CD4-positive, alpha-beta T cell treated with Interleukin-2 at 100 ng/mL for 4 hours (primary cell): ENCODE measurements around the gene NDST1.

Experiments used
- DNase-seq: peaks from one replicate; pipeline ENCODE4 v3.0.0-alpha.2; 2020; ENCODE audit warnings: low spot score

Gene NDST1

DNA sequence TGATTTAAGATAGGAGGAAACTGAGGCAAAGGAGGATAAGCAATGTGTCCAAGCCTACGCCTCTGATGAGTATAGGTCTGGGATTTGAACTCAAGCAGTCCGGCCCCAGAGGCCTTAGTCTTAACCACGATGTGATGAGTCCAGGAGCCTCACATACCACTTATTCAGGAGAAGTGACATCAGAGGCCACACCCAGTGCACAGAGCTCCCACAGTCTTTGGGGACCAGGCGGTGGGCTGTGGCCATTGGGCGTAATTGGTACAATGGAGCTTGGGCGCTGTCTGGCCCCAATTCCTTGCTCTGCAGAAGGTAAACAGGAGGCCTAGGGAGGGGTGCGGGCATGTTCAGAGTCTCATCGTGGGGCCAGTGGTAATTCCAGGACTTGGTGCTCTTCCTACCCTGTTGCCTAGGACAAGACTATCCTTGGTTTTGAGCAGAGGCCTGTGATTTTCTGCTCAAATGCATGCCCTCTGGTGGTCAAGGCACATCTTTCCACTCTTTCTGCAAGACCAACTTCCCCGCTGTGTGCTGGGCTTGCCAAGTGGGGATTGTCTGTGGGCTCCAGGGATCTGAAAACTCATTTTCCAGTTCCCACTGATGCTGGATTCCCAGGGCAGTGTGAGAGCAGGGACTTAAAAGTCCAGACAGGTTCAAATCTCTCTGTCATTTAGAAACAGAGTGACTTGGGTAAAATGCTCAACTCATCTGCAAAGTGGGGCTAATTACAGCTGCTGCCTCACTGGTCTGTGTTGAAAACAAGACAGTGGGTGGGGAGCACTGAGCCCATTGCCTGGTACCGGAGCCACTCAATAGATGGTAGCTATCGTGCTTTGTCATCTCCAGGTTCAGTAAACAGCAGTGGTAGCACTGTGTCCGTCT is 15.8 kb downstream of the NDST1 start:
- peak; percentile 19 for DNase-seq

DNA sequence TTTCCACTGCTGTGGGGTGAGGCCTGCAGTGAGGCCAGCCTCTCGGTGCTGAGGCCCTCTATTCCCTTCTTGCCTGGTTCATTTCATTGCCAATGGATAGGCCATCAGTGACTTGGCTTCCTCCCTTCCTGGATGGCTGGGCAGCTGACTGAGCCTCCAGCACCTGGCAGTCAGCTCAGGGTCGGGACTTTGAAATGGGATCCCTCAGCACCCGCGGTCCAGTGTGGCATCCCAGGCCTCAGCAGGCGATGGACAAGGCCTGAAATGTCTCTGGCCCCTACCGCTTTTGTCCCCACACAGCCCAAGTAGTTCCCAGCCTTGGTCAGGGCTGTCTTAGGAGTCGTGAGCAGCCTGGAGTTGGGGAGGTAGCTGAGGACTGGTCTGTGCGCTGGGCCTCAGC is 17.2 kb downstream of the NDST1 start:
- no peak for DNase-seq

DNA sequence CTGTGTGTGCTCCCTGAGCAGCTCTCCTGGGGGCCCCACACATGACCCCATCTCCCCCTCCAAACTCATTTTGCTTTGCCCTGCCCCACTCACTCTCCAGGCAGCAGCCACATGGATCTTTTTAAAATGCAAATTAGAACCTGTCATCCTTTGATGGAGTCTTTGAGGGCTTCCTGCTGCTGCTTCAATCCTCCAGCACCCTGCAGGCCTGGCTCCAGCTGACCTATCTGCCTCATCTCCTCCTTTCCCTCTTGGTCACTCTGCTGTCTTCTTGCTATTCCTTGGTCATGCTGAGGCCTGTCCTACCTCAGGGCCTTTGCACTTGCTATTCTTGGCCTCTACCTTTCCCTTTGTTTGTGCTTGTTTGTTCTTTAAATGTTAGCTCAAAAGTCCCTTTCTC is 17.9 kb downstream of the NDST1 start:
- DNase-seq: no peak

DNA sequence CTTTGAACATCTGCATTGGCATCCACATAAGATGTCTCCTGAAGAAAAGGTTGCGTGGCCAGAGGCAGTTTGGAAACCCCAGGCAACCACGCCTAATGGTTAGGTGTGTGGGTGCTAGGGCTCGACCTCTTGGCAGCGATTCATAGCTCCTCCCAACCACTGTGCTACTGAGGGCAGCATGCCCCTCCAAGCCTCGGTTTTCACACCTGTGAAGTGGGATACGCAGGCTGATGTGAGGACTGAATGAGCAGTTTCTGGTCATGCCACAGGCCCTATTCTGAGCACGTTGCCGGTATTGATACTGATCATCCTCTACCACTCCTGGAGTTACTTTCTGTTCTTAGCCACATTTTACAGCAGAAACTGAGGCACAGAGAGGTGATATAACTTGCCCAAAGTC is 19.1 kb downstream of the NDST1 start:
- DNase-seq: no peak

DNA sequence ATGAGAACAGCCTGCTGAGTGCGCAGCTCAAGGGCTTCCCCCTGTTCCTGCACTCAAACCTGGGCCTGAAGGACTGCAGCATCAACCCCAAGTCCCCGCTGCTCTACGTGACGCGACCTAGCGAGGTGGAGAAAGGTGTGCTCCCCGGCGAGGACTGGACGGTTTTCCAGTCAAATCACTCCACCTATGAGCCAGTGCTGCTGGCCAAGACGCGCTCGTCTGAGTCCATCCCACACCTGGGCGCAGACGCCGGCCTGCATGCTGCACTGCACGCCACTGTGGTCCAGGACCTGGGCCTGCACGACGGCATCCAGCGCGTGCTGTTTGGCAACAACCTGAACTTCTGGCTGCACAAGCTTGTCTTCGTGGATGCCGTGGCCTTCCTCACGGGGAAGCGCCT is 19.9 kb downstream of the NDST1 start:
- DNase-seq: no peak

DNA sequence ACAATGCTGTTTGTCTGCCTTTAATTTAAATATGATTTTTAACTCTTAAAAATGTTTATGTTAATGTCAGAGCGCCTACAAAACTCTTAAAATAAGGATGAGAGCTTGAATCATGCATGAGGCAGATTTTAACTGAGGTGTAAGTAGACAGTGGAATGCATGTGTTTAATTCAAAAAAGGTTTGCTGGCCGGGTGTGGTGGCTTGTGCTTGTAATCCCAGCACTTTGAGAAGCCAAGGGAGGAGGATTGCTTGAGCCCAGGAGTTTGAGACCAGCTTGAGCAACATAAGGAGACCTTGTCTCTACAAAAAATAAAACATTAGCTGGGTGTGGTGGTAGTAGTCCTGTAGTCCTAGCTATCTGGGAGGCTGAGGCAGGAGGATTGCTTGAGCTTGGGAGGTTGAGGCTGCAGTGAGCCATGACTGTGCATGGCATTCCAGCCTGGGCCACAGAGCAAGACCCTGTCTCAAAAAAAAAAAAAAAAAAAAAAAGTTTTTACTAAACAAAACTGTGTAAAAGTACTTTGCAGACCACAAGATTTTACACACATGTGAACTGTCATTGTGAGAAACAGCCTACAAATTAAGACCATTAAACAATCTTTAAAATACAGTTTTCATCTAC is 21.1 kb downstream of the NDST1 start:
- DNase-seq: no peak

DNA sequence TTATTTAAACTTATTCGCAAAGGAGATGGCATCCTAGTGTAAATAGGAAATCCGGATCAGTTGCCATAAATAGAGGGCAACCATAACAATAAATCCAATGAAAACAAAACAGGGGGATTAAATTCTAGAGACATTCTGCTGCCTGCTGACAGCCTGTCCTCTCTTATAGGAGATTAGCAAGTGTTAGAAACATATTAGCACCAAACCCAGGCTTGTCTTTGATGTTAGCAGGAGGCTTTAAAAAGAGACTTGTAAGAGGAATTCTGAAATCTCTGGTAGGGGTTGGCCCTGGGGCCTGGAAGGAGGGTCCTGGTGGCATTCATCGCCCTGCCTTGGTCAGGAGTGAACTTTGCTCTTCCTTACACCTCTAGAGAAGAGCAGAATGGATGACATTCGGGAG is 21.6 kb downstream of the NDST1 start:
- no peak for DNase-seq

DNA sequence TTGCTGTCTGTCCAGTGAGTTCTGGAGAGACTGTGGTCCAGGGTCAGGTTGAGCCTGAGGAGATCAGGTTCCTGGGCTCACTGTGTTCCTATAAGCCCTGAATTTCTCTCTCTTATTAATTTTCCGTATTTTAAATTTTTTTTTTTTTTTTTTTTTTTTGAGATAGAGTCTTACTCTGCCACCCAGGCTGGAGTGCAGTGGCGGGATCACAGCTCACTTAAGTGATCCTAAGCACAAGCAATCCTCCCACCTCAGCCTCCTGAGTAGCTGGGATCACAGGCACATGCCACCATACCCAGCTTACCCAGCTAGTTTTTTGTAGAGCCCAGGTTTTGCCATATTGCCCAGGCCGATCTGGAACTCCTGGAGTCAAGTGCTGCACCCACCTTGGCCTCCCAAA is 22.5 kb downstream of the NDST1 start:
- DNase-seq: no peak

DNA sequence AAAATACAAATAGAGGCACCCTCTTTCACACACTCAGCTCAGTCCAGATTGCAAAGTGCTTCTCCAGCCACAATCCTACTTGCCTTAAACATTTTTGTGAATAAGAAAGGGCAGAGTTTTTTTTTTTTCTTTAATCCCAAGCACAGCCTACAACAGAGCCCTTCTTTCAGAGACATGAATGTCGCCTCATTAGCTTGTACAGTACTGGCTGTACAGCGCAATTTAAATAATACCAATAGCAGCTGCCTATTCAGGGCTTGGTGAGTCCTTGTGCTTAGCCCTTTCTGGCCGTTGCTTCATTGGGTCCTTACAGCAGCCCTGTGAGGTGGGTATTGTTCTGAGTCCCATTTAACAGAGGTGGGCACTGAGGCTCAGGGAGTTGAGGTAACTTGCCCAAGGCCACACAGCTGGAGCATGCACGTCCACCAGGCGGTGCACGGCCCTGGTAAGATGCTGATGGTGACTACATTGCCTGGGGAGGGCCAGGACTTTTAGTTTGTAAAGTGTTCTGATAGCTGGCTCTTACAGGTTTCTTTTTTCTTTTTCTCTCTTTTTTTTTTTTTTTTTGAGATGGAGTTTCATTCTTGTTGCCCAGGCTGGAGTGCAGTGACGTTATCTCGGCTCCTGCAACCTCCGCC is 23.1 kb downstream of the NDST1 start:
- DNase-seq: no peak

DNA sequence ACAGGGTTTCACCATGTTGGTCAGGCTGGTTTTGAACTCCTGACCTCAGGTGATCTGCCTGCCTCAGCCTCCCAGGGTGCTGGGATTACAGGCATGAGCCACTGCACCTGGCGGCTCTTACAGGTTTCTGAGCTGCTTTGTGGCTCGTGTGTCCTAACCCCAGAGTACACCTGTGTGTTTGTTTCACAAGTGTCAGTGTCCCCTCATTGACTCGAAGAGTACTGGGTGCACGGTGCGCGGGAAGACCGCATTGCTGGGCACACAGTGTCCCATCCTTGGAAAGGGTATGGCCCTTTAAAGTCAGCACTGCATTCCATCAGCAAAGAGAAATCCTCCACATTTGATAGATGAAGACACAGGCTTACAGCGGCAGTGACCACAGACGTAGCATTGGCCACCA is 23.8 kb downstream of the NDST1 start:
- no peak for DNase-seq

DNA sequence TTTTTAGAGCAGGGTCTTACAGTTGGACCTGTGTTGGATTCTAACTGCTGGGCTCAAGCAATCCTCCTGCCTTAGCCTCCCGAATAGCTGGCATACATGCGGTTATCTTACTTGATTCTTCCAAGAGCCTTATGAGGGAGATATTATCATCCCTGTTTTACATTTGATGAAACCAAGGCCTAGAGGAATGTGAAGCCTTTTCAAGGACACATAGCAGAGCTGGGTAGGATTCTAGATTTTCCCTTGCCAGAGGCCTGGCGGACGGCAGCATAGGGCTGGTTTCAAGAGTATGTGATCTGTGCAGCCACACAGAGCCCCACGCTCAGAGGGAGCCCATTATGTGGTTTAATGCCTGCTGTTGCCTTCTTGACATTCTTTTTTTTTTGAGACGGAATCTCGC is 24.2 kb downstream of the NDST1 start:
- DNase-seq: no peak

DNA sequence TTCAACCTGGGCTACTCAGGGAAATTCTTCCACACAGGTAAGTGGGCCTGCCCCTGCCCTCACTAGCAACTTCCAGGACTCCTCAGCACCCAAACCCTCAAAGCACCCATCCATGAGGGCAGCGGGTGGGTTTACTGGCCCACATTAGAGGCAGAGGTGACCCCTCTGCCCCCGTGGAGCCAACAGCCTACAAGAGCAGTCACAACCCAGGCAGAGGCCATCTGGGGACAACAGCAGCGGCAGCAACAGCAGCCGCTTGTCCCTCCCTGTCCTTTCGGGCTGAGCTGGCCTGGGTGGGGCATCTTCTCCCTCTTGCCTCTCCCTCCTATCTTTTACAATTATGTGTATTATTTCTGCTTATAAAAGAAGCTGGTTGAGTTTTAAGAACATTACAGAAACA is 25.1 kb downstream of the NDST1 start:
- DNase-seq: no peak

DNA sequence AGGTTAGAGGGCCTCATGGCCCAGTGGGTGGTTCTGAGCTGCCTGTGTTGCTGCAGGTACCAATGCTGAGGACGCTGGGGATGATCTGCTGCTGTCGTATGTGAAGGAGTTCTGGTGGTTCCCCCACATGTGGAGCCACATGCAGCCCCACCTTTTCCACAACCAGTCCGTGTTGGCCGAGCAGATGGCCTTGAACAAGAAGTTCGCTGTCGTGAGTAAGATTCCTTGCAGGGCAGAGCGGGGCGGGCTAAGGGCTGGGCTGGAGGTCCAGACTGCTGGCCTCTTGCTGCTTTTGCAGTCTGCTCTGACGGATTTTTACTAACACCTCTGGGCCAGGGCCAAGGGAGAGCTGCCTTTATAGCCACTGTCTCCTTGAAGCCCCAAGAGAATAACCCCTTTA is 26.9 kb downstream of the NDST1 start:
- no peak for DNase-seq

DNA sequence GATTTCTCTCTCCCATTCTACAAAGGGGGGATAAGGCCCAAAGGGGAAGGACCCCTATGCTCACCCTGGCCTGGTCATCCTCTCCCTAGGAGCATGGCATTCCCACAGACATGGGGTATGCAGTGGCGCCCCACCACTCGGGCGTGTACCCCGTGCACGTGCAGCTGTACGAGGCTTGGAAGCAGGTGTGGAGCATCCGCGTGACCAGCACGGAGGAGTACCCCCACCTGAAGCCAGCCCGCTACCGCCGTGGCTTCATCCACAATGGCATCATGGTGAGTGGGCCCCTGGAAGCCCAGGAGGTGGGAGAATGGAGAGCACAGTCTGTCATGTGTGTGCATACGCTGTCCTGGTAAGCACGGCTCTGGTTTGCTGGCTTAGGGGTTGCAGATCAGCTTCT is 27.7 kb downstream of the NDST1 start:
- no peak for DNase-seq

DNA sequence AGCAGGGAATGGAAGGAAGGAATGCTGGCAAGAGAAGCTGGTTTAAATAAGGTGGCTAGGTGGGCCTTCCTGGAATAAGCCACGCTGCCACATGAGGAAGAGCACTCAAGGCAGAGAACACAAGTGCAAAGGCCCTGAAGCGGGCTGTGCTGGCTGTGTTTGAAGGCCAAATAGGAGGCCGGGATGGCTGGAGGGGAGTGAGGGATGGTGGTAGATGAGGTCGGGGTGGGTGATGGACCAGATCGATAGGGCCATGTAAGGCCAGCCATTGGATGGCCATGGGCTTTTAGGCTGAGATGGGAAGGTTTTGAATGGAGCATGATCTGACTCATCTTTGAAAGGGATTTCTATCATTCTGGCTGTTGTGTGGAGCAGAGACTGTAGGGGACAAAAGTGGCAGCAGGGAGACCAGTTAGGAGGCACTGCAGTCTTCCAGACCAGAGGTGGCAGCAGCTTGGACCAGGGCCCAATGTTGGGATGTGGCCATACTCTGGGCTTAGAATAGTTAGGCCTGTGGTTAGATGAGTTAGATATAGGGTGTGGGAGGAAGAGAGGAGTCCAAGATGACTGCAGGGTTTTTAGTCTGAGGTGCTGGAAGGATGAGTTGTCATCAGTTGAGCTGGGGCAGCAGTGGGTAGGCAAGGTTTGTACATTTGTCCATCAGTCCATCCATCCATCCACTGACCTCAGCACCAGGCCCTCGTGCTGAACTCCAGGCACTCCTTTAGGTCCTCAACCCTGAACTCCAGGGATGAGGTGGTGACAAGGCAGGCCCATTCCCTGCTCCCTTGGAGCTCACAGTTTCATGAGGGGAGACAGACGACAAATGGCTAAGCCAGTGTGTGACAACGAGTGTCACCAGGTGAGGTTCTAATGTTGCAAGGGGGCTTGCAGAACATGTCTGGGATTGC is 30.3 kb downstream of the NDST1 start:
- no peak for DNase-seq

DNA sequence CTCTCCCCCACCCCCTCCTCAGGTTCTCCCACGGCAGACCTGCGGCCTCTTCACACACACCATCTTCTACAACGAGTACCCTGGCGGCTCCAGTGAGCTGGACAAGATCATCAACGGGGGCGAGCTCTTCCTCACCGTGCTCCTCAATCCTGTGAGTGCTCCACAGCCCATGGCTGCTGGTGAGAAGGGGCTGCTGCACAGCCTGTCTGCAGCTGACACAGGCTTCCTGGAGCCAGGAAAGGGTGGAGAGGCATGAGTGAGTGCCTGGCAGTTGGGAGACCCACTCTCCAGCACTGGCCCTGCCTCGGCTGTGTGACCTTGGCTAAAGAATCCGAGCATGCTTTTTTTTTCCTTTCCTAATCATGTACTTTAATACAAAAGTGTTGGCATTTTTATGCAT is 31.3 kb downstream of the NDST1 start:
- DNase-seq: no peak

DNA sequence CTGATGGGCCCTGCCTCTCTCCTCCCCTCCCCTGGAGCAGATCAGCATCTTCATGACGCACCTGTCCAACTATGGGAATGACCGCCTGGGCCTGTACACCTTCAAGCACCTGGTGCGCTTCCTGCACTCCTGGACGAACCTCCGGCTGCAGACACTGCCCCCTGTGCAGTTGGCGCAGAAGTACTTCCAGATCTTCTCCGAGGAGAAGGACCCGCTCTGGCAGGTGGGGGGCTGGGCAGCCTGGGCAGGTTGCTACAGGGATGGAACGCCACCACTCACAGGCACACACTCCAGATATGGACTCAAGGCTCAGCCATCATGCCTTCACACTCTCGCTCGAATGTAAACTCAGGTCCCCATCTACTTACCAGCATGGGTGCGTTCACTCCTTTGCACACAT is 32.1 kb downstream of the NDST1 start:
- no peak for DNase-seq

DNA sequence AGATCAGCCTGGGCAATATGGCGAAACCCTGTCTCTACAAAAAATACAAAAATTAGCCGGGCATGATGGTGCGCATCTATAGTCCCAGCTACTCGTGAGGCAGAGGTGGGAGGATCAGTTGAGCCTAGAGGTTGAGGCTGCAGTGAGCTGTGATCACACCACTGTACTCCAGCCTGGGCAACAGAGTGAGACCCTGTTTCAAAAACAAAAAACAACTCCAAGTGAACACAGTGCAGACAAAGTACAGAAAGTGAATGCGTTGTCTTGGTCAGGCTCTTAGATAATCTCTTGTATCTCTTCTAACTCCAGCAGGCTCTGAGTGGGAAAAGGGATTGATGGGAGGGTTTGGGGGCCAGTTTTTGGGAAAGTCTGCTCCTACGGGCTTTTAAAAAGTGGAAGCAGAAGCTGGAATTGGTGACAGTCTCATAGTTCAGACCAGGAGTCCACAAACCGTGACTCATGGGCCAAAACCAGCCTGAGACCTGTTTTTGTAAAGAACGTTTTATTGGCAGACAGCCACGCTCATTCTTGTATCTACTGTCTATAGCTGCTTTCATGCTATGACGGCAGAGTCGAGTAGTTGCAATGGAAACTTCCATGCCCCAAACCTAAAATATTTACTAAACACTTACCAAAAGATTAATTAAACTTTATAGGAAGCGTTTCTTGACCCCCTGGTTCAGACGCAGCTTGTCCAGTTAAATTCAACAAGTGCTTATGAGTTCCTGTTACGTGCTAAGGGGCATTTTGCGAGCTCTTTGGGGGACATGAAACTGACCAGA is 32.9 kb downstream of the NDST1 start:
- DNase-seq: no peak

DNA sequence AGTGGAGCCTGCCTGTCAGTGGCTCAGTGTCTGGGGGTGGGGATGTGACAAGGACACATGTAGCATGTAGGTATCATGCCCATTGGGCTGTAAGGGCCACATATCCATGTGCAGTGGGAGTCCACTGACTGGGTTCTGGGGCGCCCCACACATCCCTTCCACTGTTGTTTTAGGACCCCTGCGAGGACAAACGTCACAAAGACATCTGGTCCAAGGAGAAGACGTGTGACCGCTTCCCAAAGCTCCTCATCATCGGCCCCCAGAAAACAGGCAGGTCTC is 33.4 kb downstream of the NDST1 start:
- no peak for DNase-seq

DNA sequence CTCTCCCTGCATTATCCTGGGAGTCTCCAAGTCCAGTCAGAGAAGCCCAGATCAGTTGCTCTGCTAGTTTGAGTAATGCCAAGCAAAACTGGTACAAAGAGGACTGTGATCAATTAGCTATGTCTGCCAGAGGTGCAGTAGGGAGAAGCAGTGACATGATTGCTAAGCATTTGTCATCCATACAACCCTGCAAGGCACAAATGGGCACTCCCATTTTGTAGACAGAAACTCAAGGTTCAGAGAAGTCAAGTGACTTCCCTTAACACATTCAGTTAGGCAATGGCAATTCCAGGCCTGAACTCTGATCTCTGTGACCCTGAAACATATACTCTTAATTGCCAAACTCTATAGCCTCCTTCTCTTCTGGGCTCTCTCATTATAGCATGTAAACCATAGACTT is 34.0 kb downstream of the NDST1 start:
- no peak for DNase-seq

DNA sequence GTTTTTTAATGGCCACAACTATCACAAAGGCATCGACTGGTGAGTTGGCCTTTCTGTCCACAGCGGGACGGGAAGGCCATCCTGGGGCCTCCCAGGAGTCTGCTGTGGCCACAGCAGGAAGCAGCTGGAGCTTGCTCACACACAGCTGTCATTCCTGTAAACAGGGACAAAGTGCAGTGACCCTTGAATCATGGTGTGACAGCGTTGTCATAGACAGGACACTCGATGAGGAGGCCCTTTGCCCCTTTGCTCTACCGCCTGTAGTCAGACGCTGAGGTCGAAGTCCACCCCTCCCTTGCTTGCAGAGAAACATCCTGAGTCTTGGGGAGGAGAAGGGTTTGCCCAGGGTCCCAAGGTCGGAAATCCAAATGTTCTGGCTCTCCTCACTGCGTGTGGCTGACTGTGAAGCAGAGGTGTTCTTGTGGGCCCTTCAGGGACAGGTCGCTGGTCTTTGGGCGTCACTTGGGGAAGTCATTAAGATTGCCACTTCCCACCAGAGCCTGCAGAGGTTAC is 35.1 kb downstream of the NDST1 start:
- no peak for DNase-seq
